Smooth muscle cell (in vitro differentiated cells): ENCODE measurements around the gene MCM3AP. TPM values are rescaled to one million over a fixed set of nuclear protein-coding genes. Genes with fewer than 3 reads are reported as not detected.

ENCODE experiments used
- DNase-seq: peaks from one replicate; lab custom pipeline; 2025; ENCODE audit not compliant: unreplicated experiment; lab: John Stamatoyannopoulos, UW
- H2AFZ ChIP-seq: fragments of 200-600 bp; sonication (generic); 2 replicates; pipeline ENCODE4 v1.6.0; 2016; ENCODE audit warnings: antibody characterized with exemption, low read depth, mild to moderate bottlenecking
- H3F3A ChIP-seq: fragments of 200-600 bp; sonication (generic); 2 replicates; pipeline ENCODE4 v1.6.0; 2017; ENCODE audit warnings: antibody characterized with exemption, low read depth
- H3K27ac ChIP-seq: fragments of 200-600 bp; sonication (generic); 2 replicates; pipeline ENCODE4 v1.5.1; 2016; ENCODE audit warnings: low read depth, mild to moderate bottlenecking
- H3K27me3 ChIP-seq: fragments of 200-600 bp; sonication (generic); 2 replicates; pipeline ENCODE4 v1.6.1; 2016; ENCODE audit warnings: low read depth, mild to moderate bottlenecking
- H3K36me3 ChIP-seq: fragments of 200-600 bp; sonication (generic); 2 replicates; pipeline ENCODE4 v1.5.1; 2016; ENCODE audit warnings: low read depth
- H3K4me1 ChIP-seq: fragments of 200-600 bp; sonication (generic); 2 replicates; pipeline ENCODE4 v1.5.1; 2016; ENCODE audit warnings: low read depth
- H3K4me2 ChIP-seq: fragments of 200-600 bp; sonication (generic); 2 replicates; pipeline ENCODE4 v1.6.0; 2016; ENCODE audit warnings: mild to moderate bottlenecking
- H3K4me3 ChIP-seq: fragments of 200-600 bp; sonication (generic); 2 replicates; pipeline ENCODE4 v1.5.1; 2016; ENCODE audit warnings: mild to moderate bottlenecking
- H3K79me2 ChIP-seq: fragments of 200-600 bp; sonication (generic); 2 replicates; pipeline ENCODE4 v1.6.0; 2016; ENCODE audit warnings: low read depth, mild to moderate bottlenecking
- H3K9ac ChIP-seq: fragments of 200-600 bp; sonication (generic); 2 replicates; pipeline ENCODE4 v1.6.0; 2016; ENCODE audit warnings: low read depth
- H3K9me3 ChIP-seq: fragments of 200-600 bp; sonication (generic); replicated peaks from 2 replicates; pipeline ENCODE4 v1.5.1; 2016; ENCODE audit warnings: low read depth
- H4K20me1 ChIP-seq: fragments of 200-600 bp; sonication (generic); 2 replicates; pipeline ENCODE4 v1.6.0; 2016; ENCODE audit warnings: low read depth
- CTCF ChIP-seq: fragments of 200-600 bp; sonication (generic); IDR thresholded peaks from 2 replicates; pipeline ENCODE4 v1.5.1; 2017; ENCODE audit warnings: borderline replicate concordance, mild to moderate bottlenecking, antibody characterized with exemption; ENCODE audit not compliant: insufficient read depth, poor library complexity, severe bottlenecking
- WGBS: methylation state at CpG from one replicate; pipeline ENCODE4 v1.1.7; 2016; ENCODE audit warnings: low lambda C conversion rate; 5-methylcytosine and 5-hydroxymethylcytosine counted together
- polyA plus RNA-seq: library from polyadenylated mRNA; unstranded; fragments of >200 nt; fragmentation: Nextera tagmentation; extraction: Ambion mirVana; gene quantifications from 2 replicates; pipeline ENCODE4 v1.2.1, GENCODE V29; 2016
- total RNA-seq: library from RNA; depleted of rRNA; stranded (reverse); fragments of >200 nt; gene quantifications from 2 replicates; pipeline ENCODE4 v1.2.3, GENCODE V29; 2014

The MCM3AP gene
- total and polyA plus RNA-seq, 2 experiments from 2014 or later, result 39.2 to 51.5 TPM

- H3K27me3 ChIP-seq, result no peaks in the 10 kb centered on the region
- no peaks in the 10 kb centered on the region for H4K20me1 ChIP-seq
- no peak overlapping the region for H2AFZ ChIP-seq
- no peak for DNase-seq
- peaks cover 9% of the 10 kb centered on the region for H3K4me1 ChIP-seq
- 46% methylated on average over 9 of the region's 9 CpGs for WGBS
- no peak for TF ChIP-seq CTCF
- no peaks in the 10 kb centered on the region for H3K9me3 ChIP-seq
- no peaks in the 10 kb centered on the region for H3K79me2 ChIP-seq
- H3F3A ChIP-seq, result no peaks in the 10 kb centered on the region
- peak overlapping the region; percentile 96 for H3K27ac ChIP-seq
- peak overlapping the region; percentile 89 for H3K9ac ChIP-seq
- H3K4me3 ChIP-seq, result no peak overlapping the region
- no peaks in the 10 kb centered on the region for H3K36me3 ChIP-seq
- peak overlapping the region; percentile 63 for H3K4me2 ChIP-seq
These were observed 96.0 kb downstream of the MCM3AP start for GRCh38 chr21:46189213-46189958.

- Histone ChIP-seq H3K27me3 (no peaks in the 10 kb centered on the region), H3K79me2 (no peaks in the 10 kb centered on the region), H3K4me2 (peak overlapping the region; percentile 63), H3K9me3 (no peaks in the 10 kb centered on the region), H3K9ac (peak overlapping the region; percentile 89), H2AFZ (no peak overlapping the region), H3K27ac (peak overlapping the region; percentile 96), H4K20me1 (no peaks in the 10 kb centered on the region), H3K4me1 (peaks cover 9% of the 10 kb centered on the region), H3K36me3 (no peaks in the 10 kb centered on the region), H3K4me3 (no peak overlapping the region), H3F3A (no peaks in the 10 kb centered on the region)
- no peak for DNase-seq
- TF ChIP-seq CTCF, result no peak
- 52% methylated on average over 17 of the region's 17 CpGs for WGBS
These were observed 96.9 kb downstream of the MCM3AP start for GRCh38 chr21:46188226-46189212.

GRCh38 chr21:46187814-46188213, 97.6 kb downstream of the MCM3AP start:
- no peak overlapping the region for H3K9ac ChIP-seq
- no peak for DNase-seq
- TF ChIP-seq CTCF, result no peak
- H3K36me3 ChIP-seq, result no peaks in the 10 kb centered on the region
- peak overlapping the region; percentile 96 for H3K27ac ChIP-seq
- no peaks in the 10 kb centered on the region for H3K79me2 ChIP-seq
- H3K27me3 ChIP-seq, result no peaks in the 10 kb centered on the region
- peaks cover 9% of the 10 kb centered on the region for H3K4me1 ChIP-seq
- H3K4me2 ChIP-seq, result peak overlapping the region; percentile 63
- H3K4me3 ChIP-seq, result no peak overlapping the region
- H3F3A ChIP-seq, result no peaks in the 10 kb centered on the region
- 96% methylated on average over 7 of the region's 7 CpGs for WGBS
- H3K9me3 ChIP-seq, result no peaks in the 10 kb centered on the region
- H2AFZ ChIP-seq, result no peak overlapping the region
- H4K20me1 ChIP-seq, result no peaks in the 10 kb centered on the region
